Stimulated activated CD8-positive, alpha-beta memory T cell treated with anti-CD3 and anti-CD28 coated beads, Interleukin-4, amount 100 ng/mL, for 24 hours (primary cell): Measurements from ENCODE around the gene CDH26.
"Not testable (repeated sequence)": the region's sequence is repeated elsewhere in the genome, so short reads cannot be mapped to it uniquely, and the experiment has no call there.

ENCODE experiments used
- DNase-seq: peaks from one replicate; pipeline ENCODE4 v3.0.0-alpha.2; 2020; ENCODE audit warnings: low read depth

CDH26 gene

GRCh38 chr20:59940956-59941294 is 17.3 kb upstream of the CDH26 start:
- DNase-seq, result no peak

- DNase-seq, result no peak
These were observed 16.0 kb upstream of the CDH26 start for GRCh38 chr20:59942245-59942644.

GRCh38 chr20:59944726-59945125 is 13.5 kb upstream of the CDH26 start:
- DNase-seq, result no peak

- no peak for DNase-seq
These were observed 13.0 kb upstream of the CDH26 start for GRCh38 chr20:59945175-59945574.

- DNase-seq, result no peak
These were observed 12.5 kb upstream of the CDH26 start for GRCh38 chr20:59945731-59946130.

- DNase-seq, result no peak
These were observed 10.8 kb upstream of the CDH26 start for GRCh38 chr20:59947376-59947775.

- DNase-seq, result no peak
These were observed 10.0 kb upstream of the CDH26 start for GRCh38 chr20:59948212-59948611.

GRCh38 chr20:59948828-59949720 is 9.1 kb upstream of the CDH26 start:
- DNase-seq, result no peak

GRCh38 chr20:59949911-59950310 is 8.3 kb upstream of the CDH26 start:
- DNase-seq, result no peak

- DNase-seq, result no peak
These were observed 3.5 kb upstream of the CDH26 start for GRCh38 chr20:59954718-59955117.

- DNase-seq, result no peak
These were observed 3.0 kb upstream of the CDH26 start for GRCh38 chr20:59955131-59955796.

- DNase-seq, result not testable (repeated sequence)
These were observed 655 bp upstream of the CDH26 start for GRCh38 chr20:59957568-59957967.

GRCh38 chr20:59958626-59959025 is 403 bp downstream of the CDH26 start:
- no peak for DNase-seq

GRCh38 chr20:59961423-59961822 is 3.2 kb downstream of the CDH26 start:
- DNase-seq, result no peak

GRCh38 chr20:59962155-59962554 is 3.9 kb downstream of the CDH26 start:
- DNase-seq, result no peak

GRCh38 chr20:59966428-59966827 is 8.2 kb downstream of the CDH26 start:
- no peak for DNase-seq

GRCh38 chr20:59971428-59971827 is 13.2 kb downstream of the CDH26 start:
- DNase-seq, result no peak

- no peak for DNase-seq
These were observed 14.0 kb downstream of the CDH26 start for GRCh38 chr20:59972037-59972801.

GRCh38 chr20:59976156-59976782 is 18.0 kb downstream of the CDH26 start:
- no peak for DNase-seq

- DNase-seq, result no peak
These were observed 18.9 kb downstream of the CDH26 start for GRCh38 chr20:59977086-59977485.

- DNase-seq, result no peak
These were observed 24.9 kb downstream of the CDH26 start for GRCh38 chr20:59983076-59983475.

- DNase-seq, result no peak
These were observed 26.3 kb downstream of the CDH26 start for GRCh38 chr20:59984541-59984940.
